Omental fat pad (tissue), 4 donors: ENCODE data around the gene CELF2. TPM values are rescaled to one million over a fixed set of nuclear protein-coding genes. Genes with fewer than 3 reads are reported as not detected.

Experiments used
- ATAC-seq: fragments of 150-250 bp; one replicate; pipeline ENCODE4 v1.9.1; 2016; ENCODE audit warnings: mild to moderate bottlenecking, moderate library complexity; ENCODE audit not compliant: low FRiP score
- DNase-seq: peaks from one replicate; pipeline ENCODE4 v3.0.0-alpha.2; 2019; ENCODE audit warnings: low spot score
- CTCF ChIP-seq, 3 donors: fragments of 450-650 bp; IDR thresholded peaks; one replicate each; pipeline ENCODE4 v1.5.1; 2016 to 2017; ENCODE audit warnings: antibody characterized with exemption in 3 of 3, mild to moderate bottlenecking in 3 of 3, moderate library complexity in 2 of 3
- total RNA-seq, 4 donors: library from RNA; depleted of rRNA; stranded (reverse); fragments of >200 nt; gene quantifications; one replicate each; pipeline ENCODE4 v1.1.0, GENCODE V29; 2016

Gene CELF2
- total RNA-seq, 4 donors from 2014 or later = 81.7 to 116 (median 104) TPM

GRCh38 chr10:11334436-11334835 lies 316.8 kb downstream of the CELF2 start:
- TF ChIP-seq CTCF (IDR thresholded peaks at IDR 0.05) = no peak
- DNase-seq (no peak), ATAC-seq (no peak)

- ATAC-seq (no peak), DNase-seq (no peak)
- no peak for TF ChIP-seq CTCF (IDR thresholded peaks at IDR 0.05)
These were observed 317.5 kb downstream of the CELF2 start for GRCh38 chr10:11335167-11335652.

- TF ChIP-seq CTCF (IDR thresholded peaks at IDR 0.05) = no peak
- DNase-seq (no peak), ATAC-seq (no peak)
These were observed 318.3 kb downstream of the CELF2 start for GRCh38 chr10:11335881-11336430.

DNA sequence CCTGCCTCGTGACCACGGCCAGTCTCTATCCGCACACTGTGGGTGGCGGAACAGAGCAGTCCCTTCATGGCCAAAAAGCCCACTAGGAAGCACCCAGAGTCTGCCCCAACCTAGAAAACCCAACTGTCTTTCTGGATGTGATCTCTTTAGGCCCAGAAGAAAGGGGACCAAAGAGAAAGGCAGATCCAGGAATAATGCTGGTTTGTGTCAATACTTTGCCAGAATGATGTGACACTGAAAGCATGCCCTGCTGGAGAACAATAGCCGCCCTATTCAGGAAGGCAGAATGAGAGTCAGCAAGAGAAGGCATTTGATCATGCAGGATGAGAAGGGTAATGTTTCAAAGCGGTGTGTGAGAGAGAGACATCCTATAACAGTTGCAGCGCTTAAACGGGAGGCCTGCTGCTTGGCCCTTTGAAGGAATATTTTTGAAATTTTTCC lies 319.1 kb downstream of the CELF2 start:
- no peak for TF ChIP-seq CTCF (IDR thresholded peaks at IDR 0.05)

GRCh38 chr10:11337516-11337915 lies 319.8 kb downstream of the CELF2 start:
- ATAC-seq (no peak), DNase-seq (no peak)
- TF ChIP-seq CTCF (IDR thresholded peaks at IDR 0.05) = no peak

More for the DNA sequence above, 319.1 kb downstream of the CELF2 start:
- DNase-seq (no peak), ATAC-seq (no peak)

GRCh38 chr10:11338160-11338844 lies 320.6 kb downstream of the CELF2 start:
- ATAC-seq (no peak), DNase-seq (no peak)
- no peak for TF ChIP-seq CTCF (IDR thresholded peaks at IDR 0.05)

DNA sequence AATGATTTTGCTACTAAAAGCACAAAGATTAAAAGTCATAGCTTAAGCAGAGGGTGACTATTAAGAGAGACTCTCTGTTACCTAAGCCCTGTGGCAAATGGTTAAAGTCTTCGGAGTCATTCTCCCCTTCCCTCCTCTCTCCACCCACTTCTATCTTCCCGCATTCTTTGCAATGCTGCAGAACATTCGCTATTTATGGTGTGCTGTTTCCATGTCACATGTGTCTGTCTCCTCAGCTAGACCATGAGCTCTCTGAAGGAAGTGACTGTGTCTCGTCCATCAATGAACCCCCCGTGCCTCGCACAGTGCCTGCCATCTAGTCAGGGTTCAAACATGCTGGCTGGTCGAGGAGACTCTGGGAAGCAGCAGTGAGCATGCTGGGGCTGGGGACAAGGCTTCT lies 321.3 kb downstream of the CELF2 start:
- TF ChIP-seq CTCF (IDR thresholded peaks at IDR 0.05) = no peak
- no peak for DNase-seq
- no peak for ATAC-seq
